Omental fat pad (tissue), 4 donors: Measurements from ENCODE around the gene OBSL1. TPM values are rescaled to one million over a fixed set of nuclear protein-coding genes. Genes with fewer than 3 reads are reported as not detected.

Experiments
- ATAC-seq: fragments of 150-250 bp; one replicate; pipeline ENCODE4 v1.9.1; 2016; ENCODE audit warnings: mild to moderate bottlenecking, moderate library complexity; ENCODE audit not compliant: low FRiP score
- DNase-seq: peaks from one replicate; pipeline ENCODE4 v3.0.0-alpha.2; 2019; ENCODE audit warnings: low spot score
- total RNA-seq, 4 donors: library from RNA; depleted of rRNA; stranded (reverse); fragments of >200 nt; gene quantifications; one replicate each; pipeline ENCODE4 v1.1.0, GENCODE V29; 2016
- TF ChIP-seq, protein P1 (sequence below), 3 donors: fragments of 450-650 bp; IDR thresholded peaks; one replicate each; pipeline ENCODE4 v1.5.1; 2016 to 2017; ENCODE audit warnings: antibody characterized with exemption in 3 of 3, mild to moderate bottlenecking in 3 of 3, moderate library complexity in 2 of 3

OBSL1 gene
- total RNA-seq, 4 donors from 2014 or later: 68.6 to 117 (median 88.7) TPM

DNA sequence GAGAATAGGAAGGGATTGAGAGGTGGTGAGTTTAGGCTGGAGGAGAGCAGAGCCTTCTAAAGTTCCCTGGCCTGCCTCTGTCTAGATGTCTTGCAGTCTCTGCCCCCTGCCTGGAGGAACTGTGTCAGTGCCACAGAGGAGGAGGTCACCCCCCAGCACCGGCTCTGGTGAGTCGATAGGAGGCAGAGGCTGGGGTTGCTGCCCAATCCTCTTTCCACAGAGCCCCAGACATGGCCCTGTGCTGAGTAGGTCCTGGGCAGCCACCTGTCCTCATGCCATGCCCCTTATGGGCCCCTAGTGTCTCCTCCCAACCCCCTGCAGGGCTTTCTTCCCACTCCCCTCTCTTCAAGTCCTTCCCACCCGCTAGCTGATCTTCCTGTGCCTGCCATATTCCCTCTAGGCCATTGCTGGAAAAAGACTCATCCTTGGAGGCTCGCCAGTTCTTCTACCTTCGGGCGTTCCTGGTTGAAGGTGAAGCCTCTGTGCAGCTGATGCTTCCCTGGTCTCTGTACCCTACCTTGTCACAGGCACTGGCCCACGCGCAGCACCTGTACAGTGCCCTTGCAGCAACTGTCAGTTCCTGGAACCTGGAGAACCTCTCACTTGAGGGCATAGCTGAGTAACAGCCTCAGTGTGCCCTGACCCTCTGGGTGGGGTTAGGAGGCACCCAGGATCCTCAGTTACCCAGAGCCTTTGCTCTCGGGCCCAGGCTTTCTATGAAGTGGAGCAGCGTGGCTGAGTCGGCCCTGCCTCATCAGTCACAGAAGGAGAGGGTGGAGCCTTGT, 42.9 kb upstream of the OBSL1 start:
- ATAC-seq: no peak
- TF ChIP-seq, protein P1, sequence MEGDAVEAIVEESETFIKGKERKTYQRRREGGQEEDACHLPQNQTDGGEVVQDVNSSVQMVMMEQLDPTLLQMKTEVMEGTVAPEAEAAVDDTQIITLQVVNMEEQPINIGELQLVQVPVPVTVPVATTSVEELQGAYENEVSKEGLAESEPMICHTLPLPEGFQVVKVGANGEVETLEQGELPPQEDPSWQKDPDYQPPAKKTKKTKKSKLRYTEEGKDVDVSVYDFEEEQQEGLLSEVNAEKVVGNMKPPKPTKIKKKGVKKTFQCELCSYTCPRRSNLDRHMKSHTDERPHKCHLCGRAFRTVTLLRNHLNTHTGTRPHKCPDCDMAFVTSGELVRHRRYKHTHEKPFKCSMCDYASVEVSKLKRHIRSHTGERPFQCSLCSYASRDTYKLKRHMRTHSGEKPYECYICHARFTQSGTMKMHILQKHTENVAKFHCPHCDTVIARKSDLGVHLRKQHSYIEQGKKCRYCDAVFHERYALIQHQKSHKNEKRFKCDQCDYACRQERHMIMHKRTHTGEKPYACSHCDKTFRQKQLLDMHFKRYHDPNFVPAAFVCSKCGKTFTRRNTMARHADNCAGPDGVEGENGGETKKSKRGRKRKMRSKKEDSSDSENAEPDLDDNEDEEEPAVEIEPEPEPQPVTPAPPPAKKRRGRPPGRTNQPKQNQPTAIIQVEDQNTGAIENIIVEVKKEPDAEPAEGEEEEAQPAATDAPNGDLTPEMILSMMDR (IDR thresholded peaks at IDR 0.05): no peak
- DNase-seq: no peak

DNA sequence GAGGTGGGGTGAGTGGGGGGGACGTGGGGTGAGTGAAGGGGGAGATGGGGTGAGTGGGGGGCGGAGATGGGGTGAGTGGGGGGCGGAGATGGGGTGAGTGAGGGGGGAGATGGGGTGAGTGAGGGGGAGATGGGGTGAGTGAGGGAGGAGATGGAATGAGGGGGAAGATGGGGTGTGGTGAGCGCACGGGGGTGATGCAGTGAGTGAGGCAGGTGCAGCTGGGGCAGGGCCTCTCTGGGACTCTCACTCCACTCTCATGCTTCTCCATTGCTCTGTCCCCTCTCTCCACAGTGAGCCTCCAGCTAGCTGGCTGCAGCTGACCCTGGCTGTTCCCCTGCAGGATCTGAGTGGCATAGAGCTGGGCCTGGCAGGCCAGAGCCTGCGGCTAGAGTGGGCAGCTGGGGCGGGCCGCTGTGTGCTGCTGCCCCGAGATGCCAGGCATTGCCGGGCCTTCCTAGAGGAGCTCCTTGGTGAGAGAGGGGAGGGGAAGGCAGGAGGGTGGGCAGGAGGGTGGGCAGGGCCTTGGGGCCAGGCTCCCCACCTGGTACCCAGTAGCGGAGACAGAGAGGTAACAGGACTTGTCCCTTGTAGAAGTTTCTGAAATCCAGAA, 42.2 kb upstream of the OBSL1 start:
- TF ChIP-seq, protein P1 (IDR thresholded peaks at IDR 0.05): no peak
- DNase-seq: no peak
- ATAC-seq: no peak

DNA sequence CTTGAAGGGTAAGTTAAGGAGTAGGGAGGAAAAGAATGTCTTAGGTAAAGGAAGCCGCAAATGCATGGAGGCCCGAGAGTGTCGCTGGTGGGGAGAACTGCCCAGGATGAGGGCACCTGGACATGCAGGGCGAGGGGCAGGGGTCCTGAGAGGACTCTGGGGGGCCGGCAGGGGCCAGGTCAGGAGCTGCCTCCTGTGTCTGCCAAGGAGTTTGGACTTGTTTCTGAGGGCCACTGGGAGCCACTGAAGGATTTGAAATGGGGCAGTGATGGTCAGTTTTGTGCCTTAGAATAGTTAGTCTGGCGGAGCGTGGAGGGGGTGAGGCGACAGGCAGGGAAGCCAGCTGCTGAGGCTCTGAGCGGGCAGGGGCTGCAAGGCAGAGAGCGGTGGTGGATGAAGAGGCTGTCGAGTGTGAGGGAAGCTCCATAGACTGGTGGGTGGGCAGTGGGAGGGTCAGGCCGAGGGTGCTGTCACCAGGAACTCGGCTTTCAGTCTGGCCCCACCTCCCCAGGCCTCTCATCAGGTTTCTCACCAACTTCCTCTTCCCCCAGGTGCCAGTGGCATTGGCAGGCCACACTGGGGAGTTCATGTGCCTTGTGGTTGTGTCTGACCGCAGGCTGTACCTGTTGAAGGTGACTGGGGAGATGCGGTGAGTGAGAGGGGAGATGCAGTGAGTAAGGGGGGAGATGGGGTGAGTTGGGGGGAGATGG, 41.4 kb upstream of the OBSL1 start:
- DNase-seq: no peak
- no peak for ATAC-seq
- TF ChIP-seq, protein P1 (IDR thresholded peaks at IDR 0.05): no peak

DNA sequence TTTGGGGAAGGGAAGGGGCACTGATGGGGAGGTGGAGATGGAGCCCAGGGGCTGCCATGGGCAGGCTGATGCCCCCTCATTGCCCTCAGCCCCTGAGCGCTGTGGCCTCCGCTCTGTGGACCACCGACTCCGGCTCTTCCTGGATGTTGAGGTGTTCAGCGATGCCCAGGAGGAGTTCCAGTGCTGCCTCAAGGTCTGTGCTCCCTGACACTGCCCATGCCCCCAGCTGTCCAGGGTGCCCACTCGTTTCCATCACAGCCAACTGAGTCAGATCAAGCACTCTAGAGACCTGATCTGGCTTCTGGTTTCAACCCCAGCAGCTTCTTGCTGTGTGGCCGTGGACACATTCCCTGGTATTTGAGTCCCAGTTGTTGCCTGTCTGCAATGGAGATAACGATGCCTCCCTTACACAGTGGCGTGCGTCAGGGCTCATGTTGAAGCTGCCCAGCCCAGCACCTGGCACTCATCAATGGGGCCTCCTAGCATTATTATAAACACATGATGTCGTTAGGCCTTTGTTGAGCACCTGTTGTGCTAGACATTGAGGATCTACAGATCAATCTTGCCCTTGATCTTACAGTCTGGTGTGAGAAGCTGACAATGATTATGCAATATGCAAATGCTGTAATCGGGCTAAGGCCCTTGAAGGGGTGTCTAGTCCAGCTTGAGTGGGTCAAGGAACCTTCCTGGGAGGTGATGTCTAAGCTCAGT, 40.7 kb upstream of the OBSL1 start:
- ATAC-seq: no peak
- TF ChIP-seq, protein P1 (IDR thresholded peaks at IDR 0.05): no peak
- no peak for DNase-seq

DNA sequence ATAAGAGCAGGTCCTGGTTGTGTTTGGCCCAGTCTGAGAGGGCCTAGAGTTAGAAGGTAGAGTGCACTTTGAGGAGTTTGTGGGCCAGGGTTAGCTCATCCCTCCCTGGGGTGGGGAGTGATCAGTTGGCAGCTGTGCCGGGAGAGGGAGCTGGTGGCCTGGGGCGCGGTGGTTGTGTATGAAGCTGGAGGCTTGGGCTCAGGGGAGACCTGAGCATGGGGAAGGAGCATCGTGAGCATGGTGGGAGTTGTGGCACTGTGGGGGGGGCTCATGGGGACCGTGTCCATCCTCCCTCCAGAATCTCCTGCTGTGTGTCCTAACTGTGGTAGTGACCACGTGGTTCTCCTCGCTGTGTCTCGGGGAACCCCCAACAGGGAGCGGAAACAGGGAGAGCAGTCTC, 40.0 kb upstream of the OBSL1 start:
- ATAC-seq: no peak
- TF ChIP-seq, protein P1 (IDR thresholded peaks at IDR 0.05): no peak
- no peak for DNase-seq

DNA sequence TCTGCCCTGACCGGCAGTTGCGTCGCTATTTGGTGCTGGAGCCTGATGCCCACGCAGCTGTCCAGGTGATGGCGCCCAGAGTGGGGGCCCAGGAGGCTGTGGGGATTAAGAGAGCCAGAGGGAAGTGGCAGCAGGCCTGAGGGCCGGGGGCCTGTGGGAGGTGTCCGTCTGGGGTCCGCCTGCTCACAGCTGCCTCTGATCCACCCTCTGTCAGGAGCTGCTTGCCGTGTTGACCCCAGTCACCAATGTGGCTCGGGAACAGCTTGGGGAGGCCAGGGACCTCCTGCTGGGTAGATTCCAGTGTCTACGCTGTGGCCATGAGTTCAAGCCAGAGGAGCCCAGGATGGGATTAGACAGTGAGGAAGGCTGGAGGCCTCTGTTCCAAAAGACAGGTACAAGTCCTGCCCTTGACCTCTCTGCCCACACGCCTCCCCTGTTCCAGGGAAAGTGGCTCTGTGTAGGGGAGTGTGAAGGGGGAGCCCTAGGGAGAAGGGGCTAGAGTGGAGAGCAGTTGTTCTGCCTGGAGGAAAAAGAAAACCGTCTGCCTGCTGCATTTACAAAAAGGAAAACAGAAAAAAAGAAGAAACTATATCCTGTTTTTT, 37.9 kb upstream of the OBSL1 start:
- TF ChIP-seq, protein P1 (IDR thresholded peaks at IDR 0.05): no peak
- no peak for DNase-seq
- no peak for ATAC-seq
